Stimulated activated CD4-positive, alpha-beta T cell treated with anti-CD3 and anti-CD28 coated beads, TNF-alpha, amount 100 ng/mL, for 24 hours (primary cell): Measurements from ENCODE around the gene KBTBD3.

Experiments
- DNase-seq, 3 experiments: peaks; one replicate each; pipeline ENCODE4 v3.0.0-alpha.2; 2020; ENCODE audit warnings: low read depth in 3 of 3

The KBTBD3 gene, protein sequence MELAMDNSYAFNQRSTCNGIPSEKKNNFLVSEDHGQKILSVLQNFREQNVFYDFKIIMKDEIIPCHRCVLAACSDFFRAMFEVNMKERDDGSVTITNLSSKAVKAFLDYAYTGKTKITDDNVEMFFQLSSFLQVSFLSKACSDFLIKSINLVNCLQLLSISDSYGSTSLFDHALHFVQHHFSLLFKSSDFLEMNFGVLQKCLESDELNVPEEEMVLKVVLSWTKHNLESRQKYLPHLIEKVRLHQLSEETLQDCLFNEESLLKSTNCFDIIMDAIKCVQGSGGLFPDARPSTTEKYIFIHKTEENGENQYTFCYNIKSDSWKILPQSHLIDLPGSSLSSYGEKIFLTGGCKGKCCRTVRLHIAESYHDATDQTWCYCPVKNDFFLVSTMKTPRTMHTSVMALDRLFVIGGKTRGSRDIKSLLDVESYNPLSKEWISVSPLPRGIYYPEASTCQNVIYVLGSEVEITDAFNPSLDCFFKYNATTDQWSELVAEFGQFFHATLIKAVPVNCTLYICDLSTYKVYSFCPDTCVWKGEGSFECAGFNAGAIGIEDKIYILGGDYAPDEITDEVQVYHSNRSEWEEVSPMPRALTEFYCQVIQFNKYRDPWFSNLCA

DNA sequence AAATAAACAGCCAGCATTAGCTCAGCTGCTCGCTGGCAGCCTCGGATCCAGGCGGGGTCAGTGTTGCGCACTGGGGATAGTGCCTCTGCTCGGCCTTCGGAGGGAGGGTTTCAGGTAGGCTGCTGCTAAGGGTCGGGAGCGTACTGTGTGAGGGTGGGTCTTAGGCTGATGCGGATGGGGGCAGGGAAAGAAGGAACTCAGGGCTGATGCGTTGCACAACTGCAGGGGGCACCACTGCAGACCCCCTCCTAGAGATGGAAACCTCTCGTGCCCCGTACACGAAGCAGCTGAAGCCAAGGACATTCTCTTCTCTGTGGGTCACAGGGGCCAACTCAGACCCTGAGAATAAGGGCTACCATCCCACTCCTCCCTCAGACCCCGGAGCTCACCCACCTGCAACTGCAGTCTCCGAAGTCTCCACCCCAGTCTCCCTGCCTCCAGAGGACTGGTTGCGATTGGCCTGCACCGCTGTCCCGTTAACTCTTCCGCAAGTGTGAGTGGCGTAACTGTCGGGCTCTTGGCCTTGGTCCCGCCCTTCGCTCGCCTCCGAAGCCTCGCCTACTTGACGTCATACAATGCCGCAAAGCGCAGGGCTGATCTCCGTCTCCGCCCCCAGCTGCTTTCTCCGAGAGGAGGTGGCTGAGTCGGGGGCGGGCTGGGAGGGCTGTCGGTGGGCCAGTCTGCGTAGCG is at the start of gene KBTBD3:
Gene KBTBD3 (minus strand): TSS at position 429 of the 690 bp plus-strand sequence. CDS start 18,250 bp downstream, outside the sequence.
- DNase-seq = peak; percentile 97 to 98 (median 98)

DNA sequence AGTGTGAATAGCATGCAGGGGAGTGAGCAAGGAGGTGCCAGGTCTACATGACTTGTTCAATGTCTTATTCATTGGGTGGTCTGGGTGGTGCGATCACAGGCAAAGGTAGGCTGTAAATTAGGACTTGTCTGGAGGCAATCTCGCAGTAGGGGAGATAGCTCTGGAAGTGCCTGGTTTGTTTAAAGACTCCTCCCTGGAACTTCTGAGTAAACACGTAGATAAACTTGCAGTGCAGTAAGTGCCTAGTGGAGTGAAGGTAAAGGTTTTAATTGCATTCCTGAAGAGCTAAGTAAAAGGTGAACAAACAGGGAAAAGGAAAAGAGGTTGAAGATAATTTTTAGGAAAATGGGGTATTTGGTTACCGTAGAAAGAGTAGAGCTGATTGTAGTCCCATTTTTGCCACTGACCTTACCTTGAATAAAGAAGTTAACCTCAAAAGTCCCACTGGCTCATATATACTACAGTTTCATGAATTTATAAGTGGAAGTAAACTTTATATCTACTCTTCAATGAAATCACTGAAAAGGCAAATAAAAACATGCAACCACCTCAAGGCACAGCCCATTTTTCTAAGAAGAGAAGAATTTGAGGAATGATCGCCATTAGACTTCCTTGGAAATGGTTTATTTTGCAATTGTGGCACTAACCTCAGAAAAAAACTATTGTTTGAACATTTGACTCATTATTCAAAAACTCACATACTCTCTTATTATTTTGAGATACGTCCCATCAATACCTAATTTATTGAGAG is 44.6 kb upstream of the KBTBD3 start:
- no peak for DNase-seq

DNA sequence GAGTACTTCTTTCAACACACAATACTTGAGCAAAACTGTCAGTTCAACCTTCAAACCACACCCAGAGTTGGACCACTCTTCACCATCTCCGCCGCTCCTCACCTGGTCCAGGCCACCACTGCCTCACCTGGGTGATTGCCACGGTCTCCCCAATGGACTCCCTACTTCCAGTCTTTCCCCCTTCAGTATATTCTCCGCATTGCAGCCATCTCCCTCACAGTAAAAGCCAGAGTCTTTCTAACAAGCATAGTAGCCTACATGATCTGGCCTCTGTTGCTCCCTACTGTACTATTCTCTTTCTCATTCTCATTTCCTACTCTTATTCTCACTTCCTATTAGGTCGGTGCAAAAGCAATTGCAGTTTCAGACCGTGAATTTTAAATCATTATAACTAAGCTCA is 28.8 kb upstream of the KBTBD3 start:
- DNase-seq = no peak

GRCh38 chr11:106101819-106102218 is 24.7 kb upstream of the KBTBD3 start:
- DNase-seq = no peak

- no peak for DNase-seq
These were observed 24.2 kb upstream of the KBTBD3 start for GRCh38 chr11:106101370-106101769.

DNA sequence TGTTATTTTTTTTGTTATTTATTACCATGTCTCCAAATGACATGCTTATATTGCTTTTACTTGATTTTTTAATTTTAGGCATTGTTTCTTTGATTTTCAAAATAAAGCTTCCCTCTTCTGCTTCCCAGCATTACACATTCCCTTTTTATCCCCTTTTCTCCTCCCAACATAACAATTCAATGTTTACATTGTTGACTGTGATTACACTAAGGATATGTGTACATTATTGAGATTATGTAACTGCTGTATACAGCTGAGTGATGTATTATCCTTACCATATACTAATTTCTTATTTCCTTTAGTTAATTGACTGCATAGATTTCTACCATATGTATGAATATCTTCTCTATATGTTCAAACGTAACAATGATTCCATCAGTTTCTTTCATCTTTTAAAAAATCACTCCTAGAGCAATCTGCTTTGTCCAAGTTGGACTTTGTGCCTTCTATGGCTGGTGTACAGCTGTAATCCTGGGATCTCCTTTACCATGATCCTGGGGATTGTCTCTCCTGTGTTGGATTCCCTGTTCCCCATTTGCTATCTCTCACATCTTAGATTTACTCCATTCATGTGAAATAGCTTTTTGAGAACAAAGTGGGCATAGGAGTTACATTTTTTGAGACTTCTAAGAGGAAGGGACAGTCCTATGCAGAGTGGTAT is 21.9 kb upstream of the KBTBD3 start:
- DNase-seq = no peak

- DNase-seq = no peak
These were observed 15.3 kb upstream of the KBTBD3 start for GRCh38 chr11:106092446-106092845.

- no peak for DNase-seq
These were observed 14.5 kb upstream of the KBTBD3 start for GRCh38 chr11:106091480-106092123.

DNA sequence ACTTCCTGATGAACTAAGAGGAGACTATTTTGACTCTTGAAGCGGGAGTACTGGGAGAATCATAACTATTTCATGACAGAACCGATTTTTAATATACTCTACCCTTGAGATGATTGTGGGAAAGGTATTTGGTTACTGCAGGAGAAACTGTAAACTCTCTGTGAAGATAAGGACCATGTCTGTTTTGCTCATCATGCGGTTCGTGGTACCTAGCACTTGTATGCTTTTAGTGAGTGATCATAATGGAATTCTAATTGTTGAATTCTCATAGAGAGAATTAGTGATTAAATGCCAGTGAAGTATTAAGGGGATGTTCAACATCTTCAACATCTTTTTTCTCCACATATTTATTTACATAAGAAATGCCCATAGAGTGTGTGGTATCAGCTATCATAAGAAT is 11.7 kb upstream of the KBTBD3 start:
- DNase-seq = no peak

DNA sequence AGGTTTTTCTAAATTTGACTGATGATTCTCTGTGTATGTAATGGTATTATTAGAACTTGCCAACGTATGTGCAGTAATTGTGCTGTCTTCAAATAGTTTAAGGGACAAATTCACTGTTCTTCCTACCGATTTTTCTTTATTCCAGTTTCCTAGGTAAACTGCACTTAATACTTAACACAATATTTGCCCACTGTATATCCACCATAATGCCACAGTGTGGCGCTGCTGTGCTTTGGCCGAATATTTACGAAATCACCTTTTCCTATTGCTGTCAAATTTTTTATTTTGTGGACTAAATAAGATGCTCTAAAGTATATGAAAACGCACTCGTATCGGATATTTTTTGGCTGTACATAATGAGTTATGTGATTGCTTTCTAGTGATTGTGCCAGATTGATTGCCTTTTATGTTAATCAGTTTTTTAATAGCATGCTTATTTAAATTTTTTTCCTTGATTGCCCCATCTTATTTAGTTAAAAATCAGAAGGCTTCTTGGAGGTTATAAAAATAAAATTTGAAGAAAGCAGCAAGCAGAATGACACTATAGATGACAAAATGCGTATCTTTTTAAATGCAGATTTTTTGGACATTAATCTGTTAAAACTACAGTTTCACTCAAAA is 10.8 kb upstream of the KBTBD3 start:
- DNase-seq = peak in 1 of 3 experiments; percentile 36

GRCh38 chr11:106086850-106087249 is 9.7 kb upstream of the KBTBD3 start:
- no peak for DNase-seq

- DNase-seq = no peak
These were observed 9.0 kb upstream of the KBTBD3 start for GRCh38 chr11:106086135-106086534.

- DNase-seq = no peak
These were observed 4.9 kb upstream of the KBTBD3 start for GRCh38 chr11:106082096-106082495.

DNA sequence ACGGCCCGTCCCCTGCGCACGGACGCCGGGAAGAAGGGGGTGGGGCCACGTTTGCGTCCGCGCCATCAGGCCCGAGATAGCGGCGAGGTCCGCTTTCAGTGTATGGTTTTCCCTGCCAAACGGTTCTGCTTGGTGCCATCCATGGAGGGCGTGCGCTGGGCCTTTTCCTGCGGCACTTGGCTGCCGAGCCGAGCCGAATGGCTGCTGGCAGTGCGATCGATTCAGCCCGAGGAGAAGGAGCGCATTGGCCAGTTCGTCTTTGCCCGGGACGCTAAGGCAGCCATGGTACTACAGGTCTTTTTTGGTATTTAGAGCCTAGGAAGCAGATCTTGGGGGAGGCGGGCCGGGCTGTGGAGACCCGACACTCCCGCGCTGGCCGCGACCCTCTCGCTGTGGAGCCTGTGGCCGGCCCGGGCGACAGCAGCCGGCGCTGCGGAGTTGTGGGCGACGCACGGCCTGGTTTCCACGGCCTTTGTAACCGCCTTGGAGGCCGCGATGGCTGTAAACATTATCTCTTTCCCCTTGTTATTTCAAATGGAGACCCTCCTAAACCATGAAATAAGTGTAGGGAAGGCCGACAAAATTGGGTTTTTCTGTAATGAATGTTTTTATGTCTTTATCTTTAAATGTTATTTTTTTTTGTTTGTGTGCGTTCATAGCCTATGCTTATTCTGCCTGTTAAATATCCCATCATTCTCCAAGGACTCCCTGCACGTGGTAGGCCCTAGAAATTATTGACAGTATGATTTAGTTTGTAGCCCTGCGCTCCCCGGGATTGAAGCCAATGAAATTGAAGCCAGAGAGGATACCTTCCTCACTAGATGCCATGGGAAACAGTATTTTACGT is 685 bp upstream of the KBTBD3 start, which contains the start of gene AASDHPPT:
Gene AASDHPPT (plus strand): TSS at position 54 of the 847 bp plus-strand sequence. CDS start 49 bp downstream, at position 103.
- DNase-seq = no peak

- DNase-seq = no peak
These were observed 802 bp downstream of the KBTBD3 start for GRCh38 chr11:106076171-106076918.

DNA sequence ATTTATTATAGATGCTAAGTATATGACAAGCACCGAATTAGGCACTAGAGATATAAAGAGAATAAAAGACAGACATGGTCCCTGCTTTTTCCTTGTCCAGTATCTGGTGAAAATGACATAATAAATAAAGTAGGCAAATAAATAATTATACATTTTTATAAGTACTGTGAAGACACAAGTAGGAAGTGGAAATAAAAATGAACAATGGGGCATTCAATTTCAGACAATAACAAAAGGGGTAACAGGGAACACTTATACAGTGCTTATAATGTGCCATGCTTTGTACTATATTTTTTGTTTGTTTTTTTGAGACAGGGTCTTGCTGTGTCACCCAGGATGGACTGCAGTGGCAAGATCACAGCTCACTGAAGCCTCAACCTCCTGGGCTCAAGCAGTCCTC is 4.3 kb downstream of the KBTBD3 start:
- DNase-seq = no peak

DNA sequence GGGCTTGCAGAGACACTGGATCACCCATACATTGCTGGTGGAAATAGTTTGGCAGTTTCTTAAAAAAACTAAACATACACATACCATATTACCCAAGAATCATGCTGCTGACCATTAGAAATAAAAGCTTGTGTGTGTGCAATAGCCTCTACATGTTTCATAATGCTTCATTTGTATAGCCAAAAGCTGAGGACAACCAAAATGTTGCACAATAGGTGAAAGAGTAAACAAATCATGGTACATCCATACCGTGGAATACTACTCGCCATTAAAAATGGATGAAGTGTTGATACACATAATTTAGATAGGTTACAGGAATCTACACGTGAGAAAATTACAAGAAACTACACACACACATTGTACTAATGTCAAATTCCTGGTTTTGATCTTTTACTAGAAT is 6.5 kb downstream of the KBTBD3 start:
- DNase-seq = no peak

DNA sequence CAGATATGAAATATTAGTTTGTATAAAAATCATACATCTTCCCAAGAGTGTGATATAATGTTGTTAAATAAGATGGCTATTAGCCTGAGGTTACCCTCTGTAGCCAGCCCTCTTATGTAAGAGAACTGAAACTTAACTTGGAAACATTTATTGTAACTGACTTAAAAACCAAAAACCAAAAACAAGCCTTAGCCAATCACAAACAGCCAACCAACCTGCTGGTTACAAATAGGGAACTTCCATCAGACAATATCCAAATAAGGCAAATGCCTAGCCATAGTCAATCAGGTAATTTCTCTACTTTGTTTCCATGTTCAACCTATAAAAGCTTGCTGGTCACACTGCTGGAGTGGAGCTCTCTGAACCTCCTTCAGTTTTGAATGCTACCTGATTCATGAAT is 14.1 kb downstream of the KBTBD3 start:
- DNase-seq = no peak
